ENCODE data around the gene CCDC43. TPM values are rescaled to one million over a fixed set of nuclear protein-coding genes. Genes with fewer than 3 reads are reported as not detected.
"Not testable (repeated sequence)": the region's sequence is repeated elsewhere in the genome, so short reads cannot be mapped to it uniquely, and the experiment has no call there.

CCDC43 gene
- total RNA-seq, 6 donors from 2014 or later: 11.5 to 26.2 (median 17.0) TPM

DNA sequence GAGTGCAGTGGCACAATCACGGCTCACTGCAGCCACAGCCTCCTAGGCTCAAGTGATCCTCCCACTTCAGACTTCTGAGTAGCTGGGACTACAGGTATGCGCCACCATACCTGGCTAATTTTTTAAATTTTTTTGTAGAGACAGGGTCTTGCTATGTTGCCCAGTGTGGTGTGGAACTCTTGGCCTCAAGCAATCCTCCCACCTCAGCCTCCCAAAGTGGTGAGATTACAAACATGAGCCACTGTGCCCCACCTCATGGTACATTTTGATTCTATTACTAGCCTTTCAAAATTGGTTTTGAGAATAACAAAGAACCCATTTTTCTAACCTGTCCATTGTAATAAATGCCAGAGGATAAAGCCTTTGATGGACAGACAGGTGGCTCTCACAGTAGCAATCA lies 1.4 kb downstream of the CCDC43 start:
- Histone ChIP-seq H3K4me1 (peaks cover 7 to 26% (median 18%) of the 10 kb centered on the region in 4 donors), H3K36me3 (peaks cover 0 to 31% (median 7%) of the 10 kb centered on the region in 4 donors), H3K9me3 (no peaks in the 10 kb centered on the region), H3K27ac (no peak overlapping the region), H3K4me3 (no peak overlapping the region), H3K27me3 (no peaks in the 10 kb centered on the region)
- no peak for DNase-seq
- TF ChIP-seq, protein P1, sequence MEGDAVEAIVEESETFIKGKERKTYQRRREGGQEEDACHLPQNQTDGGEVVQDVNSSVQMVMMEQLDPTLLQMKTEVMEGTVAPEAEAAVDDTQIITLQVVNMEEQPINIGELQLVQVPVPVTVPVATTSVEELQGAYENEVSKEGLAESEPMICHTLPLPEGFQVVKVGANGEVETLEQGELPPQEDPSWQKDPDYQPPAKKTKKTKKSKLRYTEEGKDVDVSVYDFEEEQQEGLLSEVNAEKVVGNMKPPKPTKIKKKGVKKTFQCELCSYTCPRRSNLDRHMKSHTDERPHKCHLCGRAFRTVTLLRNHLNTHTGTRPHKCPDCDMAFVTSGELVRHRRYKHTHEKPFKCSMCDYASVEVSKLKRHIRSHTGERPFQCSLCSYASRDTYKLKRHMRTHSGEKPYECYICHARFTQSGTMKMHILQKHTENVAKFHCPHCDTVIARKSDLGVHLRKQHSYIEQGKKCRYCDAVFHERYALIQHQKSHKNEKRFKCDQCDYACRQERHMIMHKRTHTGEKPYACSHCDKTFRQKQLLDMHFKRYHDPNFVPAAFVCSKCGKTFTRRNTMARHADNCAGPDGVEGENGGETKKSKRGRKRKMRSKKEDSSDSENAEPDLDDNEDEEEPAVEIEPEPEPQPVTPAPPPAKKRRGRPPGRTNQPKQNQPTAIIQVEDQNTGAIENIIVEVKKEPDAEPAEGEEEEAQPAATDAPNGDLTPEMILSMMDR (IDR thresholded peaks at IDR 0.05): no peak
- TF ChIP-seq POLR2A (IDR thresholded peaks at IDR 0.05): no peak
- no peak for TF ChIP-seq EP300 (IDR thresholded peaks at IDR 0.05)
- TF ChIP-seq POLR2AphosphoS5 (IDR thresholded peaks at IDR 0.05): no peak
- ATAC-seq (ENCODE audit: low FRiP score in 2 of 2): no peak
- 82% methylated on average over 2 of the region's 2 CpGs for WGBS, 2 donors

DNA sequence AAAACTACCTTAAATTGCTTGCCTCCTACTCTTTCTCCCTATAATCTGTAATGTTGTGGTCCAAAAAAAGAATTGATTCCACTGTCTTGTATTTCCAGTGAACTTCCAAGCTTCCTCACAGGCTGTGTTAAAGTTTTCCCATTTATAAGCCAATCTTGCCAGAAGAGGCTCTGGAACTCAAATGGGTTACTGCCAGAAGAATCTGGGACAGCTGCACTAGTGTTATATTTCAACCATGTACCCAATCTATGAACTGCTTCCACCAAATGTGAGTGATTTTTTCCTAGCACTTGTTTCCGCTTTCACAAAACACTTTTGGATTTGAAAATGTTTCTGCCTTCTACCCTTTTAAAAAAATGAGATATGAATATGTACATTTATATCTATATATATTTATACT lies 1.8 kb downstream of the CCDC43 start:
- H3K9me3 ChIP-seq: no peaks in the 10 kb centered on the region
- WGBS, 2 donors: 89 to 97% methylated on average over 1 of the region's 1 CpG

DNA sequence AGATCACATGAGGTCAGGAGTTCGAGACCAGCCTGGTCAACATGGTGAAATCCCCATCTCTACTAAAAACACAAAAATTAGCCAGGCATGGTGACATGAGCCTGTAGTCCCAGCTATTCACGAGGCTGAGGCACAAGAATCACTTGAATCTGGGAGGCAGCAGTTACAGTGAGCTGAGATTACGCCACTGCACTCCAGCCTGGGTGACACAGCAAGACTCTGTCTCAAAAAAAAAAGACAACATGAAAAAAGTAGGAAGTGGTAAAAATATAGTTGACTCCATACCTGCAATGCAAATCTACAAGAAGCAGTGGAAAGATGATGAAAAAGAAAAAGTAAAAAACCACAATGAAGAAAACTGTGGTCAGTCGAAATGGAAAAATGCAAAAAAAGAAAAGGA lies 6.3 kb downstream of the CCDC43 start:
- H3K27me3 ChIP-seq; H3K4me3 ChIP-seq; H3K4me1 ChIP-seq; H3K9me3 ChIP-seq; H3K27ac ChIP-seq; ATAC-seq (ENCODE audit: low FRiP score in 2 of 2): not testable (repeated sequence)
- WGBS, 2 donors: 72 to 78% methylated on average over 4 of the region's 4 CpGs
- H3K36me3 ChIP-seq: peaks cover 0 to 77% (median 40%) of the 10 kb centered on the region in 4 donors
- peak in 1 of 2 donors; percentile 26 for DNase-seq

More for the DNA sequence above, 1.8 kb downstream of the CCDC43 start:
- no peaks in the 10 kb centered on the region for H3K27me3 ChIP-seq
- H3K4me3 ChIP-seq: no peak overlapping the region
- TF ChIP-seq POLR2AphosphoS5 (IDR thresholded peaks at IDR 0.05) (no peak), POLR2A (IDR thresholded peaks at IDR 0.05) (no peak), EP300 (IDR thresholded peaks at IDR 0.05) (no peak)
- TF ChIP-seq, protein P1 (IDR thresholded peaks at IDR 0.05): no peak
- DNase-seq (no peak), ATAC-seq (ENCODE audit: low FRiP score in 2 of 2) (no peak)
- no peak overlapping the region for H3K27ac ChIP-seq
- H3K4me1 ChIP-seq: peaks cover 7 to 26% (median 18%) of the 10 kb centered on the region in 4 donors
- H3K36me3 ChIP-seq: peaks cover 0 to 35% (median 11%) of the 10 kb centered on the region in 4 donors

DNA sequence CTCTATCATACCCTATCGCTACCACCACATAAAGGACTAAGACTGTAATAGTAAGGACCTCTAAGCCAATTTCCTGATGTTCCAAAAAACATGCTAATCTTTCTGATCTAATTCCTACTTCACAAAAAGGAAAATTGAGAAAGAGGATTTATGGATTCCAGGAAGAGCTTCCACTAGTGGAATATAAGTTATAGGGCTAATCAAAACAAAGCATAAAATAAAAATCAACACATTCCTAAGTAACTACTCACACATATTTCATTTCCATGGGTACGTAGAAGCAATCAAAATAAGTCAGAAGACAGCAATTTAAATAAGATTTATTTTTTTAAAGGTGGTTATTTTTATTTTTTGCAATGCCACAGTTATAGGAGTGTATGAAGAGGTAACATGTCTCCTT lies 12.4 kb downstream of the CCDC43 start:
- Histone ChIP-seq H3K27ac (no peak overlapping the region), H3K36me3 (peaks cover 0 to 43% (median 28%) of the 10 kb centered on the region in 4 donors), H3K4me3 (no peak overlapping the region), H3K27me3 (no peaks in the 10 kb centered on the region), H3K9me3 (no peaks in the 10 kb centered on the region), H3K4me1 (no peaks in the 10 kb centered on the region)
- DNase-seq (no peak), ATAC-seq (ENCODE audit: low FRiP score in 2 of 2) (no peak)
- no peak for TF ChIP-seq POLR2A (IDR thresholded peaks at IDR 0.05)
- no peak for TF ChIP-seq EP300 (IDR thresholded peaks at IDR 0.05)
- TF ChIP-seq, protein P1 (IDR thresholded peaks at IDR 0.05): no peak
- 69 to 71% methylated on average over 2 of the region's 2 CpGs for WGBS, 2 donors

DNA sequence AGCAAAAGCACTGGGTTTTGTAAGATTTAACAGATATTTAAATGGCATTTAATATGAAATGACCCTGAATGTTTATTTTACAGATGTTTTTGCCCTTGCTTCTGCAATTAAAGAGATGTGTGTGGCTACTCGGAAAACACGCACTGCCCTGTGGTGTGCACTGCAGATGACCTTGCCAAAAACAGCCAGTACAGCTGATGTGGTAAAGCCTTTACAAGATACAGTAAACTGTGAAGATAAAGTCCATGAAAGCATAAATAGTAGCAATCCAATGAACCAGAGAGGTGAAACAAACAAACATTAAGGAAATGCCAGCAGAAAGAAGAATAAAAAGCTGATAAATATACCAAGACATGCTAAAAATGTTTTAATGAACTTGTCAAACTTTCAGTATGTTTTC lies 15.7 kb downstream of the CCDC43 start:
- no peak for TF ChIP-seq EP300 (IDR thresholded peaks at IDR 0.05)
- TF ChIP-seq, protein P1 (IDR thresholded peaks at IDR 0.05): no peak
- TF ChIP-seq POLR2A (IDR thresholded peaks at IDR 0.05): no peak
- no peak for TF ChIP-seq POLR2AphosphoS5 (IDR thresholded peaks at IDR 0.05)
- no peaks in the 10 kb centered on the region for H3K9me3 ChIP-seq
- H3K27ac ChIP-seq: no peak overlapping the region
- ATAC-seq (ENCODE audit: low FRiP score in 2 of 2) (no peak), DNase-seq (no peak)
- no peaks in the 10 kb centered on the region for H3K27me3 ChIP-seq
- 68 to 87% methylated on average over 2 of the region's 2 CpGs for WGBS, 2 donors
- H3K4me1 ChIP-seq: no peaks in the 10 kb centered on the region
- no peak overlapping the region for H3K4me3 ChIP-seq
- H3K36me3 ChIP-seq: peaks cover 0 to 14% (median 7%) of the 10 kb centered on the region in 4 donors

All from upper lobe of left lung (tissue), 6 donors.